ENCODE measurements around the gene CCDC110. TPM values are rescaled to one million over a fixed set of nuclear protein-coding genes. Genes with fewer than 3 reads are reported as not detected.

Gene CCDC110
- polyA plus RNA-seq, 1 donor (not counting 4 experiments of a cell fraction or from before 2014, with no cell fraction given), result not detected

GRCh38 chr4:185429660-185430059 is 41.9 kb downstream of the CCDC110 start:
- H3K27ac ChIP-seq (ENCODE audit: control insufficient read depth, insufficient read depth, low read length), result no peak overlapping the region
- no peak overlapping the region for H2AFZ ChIP-seq (ENCODE audit: control insufficient read depth, low read length)

DNA sequence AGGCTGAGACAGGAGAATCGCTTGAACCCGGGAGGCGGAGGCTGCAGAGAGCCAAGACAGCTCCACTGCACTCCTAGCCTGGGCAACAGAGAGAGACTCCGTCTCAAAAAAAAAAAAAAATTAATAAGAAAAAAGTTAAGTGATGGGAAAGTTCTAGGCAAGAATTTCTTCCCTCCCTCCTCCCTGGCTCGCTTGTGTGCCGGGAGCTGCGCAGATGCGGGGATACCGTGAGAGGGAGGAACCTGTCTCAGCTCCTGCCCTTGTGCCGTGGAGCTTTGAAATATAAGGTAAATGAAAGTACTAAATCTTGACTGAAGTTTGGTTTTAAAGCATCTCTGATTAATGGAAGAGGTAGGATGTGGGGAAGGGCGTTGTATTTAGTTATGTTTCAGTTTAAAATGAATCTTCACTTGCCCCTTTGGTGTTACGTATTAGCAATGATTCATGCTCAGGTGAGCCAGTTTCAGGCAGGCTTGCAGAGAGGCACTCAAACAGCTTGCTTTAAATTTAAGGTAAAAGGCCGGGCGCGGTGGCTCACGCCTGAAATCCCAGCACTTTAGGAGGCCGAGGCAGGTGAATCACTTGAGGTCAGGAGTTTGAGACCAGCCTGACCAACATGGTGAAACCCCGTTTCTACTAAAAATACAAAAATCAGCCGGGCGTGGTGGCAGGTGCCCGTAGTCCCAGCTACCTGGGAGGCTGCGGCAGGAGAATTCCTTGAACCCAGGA is 44.4 kb downstream of the CCDC110 start:
- TF ChIP-seq CTCF (optimal IDR thresholded peaks at IDR 0.05 in 1 of 3, IDR thresholded peaks at IDR 0.05 in 1 of 3, conservative IDR thresholded peaks at IDR 0.05 in 1 of 3; ENCODE audit: extremely low read depth in 1 of 3, insufficient read depth in 2 of 3, low read length in 3 of 3) (no peak), EZH2 (IDR thresholded peaks at IDR 0.05; ENCODE audit: low read length) (no peak)
- FAIRE-seq (no peak), DNase-seq (ENCODE audit: low read depth, low spot score) (no peak)
- H3K4me1 ChIP-seq (ENCODE audit: control insufficient read depth, extremely low read depth, insufficient read depth, low read length), result peaks cover 6% of the 10 kb centered on the region
- H3K9ac ChIP-seq (ENCODE audit: control insufficient read depth, extremely low read depth, insufficient read depth, low read length), result no peak overlapping the region
- dilution Hi-C loops (cut with MboI; ENCODE audit: extremely low pct_ligation_motif_present, low sequenced_read_pairs), result no loop called here
- H3K9me1 ChIP-seq (ENCODE audit: control insufficient read depth, extremely low read depth, insufficient read depth, low read length), result no peaks in the 10 kb centered on the region
- no peak overlapping the region for H3K27ac ChIP-seq (ENCODE audit: control insufficient read depth, insufficient read depth, low read length)
- no peak overlapping the region for H3K4me3 ChIP-seq (ENCODE audit: control insufficient read depth in 2 of 3, extremely low read depth in 1 of 3, insufficient read depth in 2 of 3, low read depth in 1 of 3, low read length in 3 of 3)
- H3K27me3 ChIP-seq (ENCODE audit: control insufficient read depth, extremely low read depth, insufficient read depth, low read length), result no peaks in the 10 kb centered on the region
- no peaks in the 10 kb centered on the region for H3K36me3 ChIP-seq (ENCODE audit: control insufficient read depth in 2 of 2, extremely low read depth in 1 of 2, insufficient read depth in 2 of 2, low read length in 2 of 2)
- H4K20me1 ChIP-seq (ENCODE audit: control insufficient read depth, extremely low read depth, insufficient read depth, low read length), result no peaks in the 10 kb centered on the region
- peaks cover 13% of the 10 kb centered on the region for H3K79me2 ChIP-seq (ENCODE audit: control insufficient read depth, insufficient read depth, low read length)
- H3K9me3 ChIP-seq (ENCODE audit: control insufficient read depth, low read depth, low read length), result no peaks in the 10 kb centered on the region
- H2AFZ ChIP-seq (ENCODE audit: control insufficient read depth, low read length), result no peak overlapping the region
- H3K4me2 ChIP-seq (ENCODE audit: control insufficient read depth, extremely low read depth, insufficient read depth, low read depth, low read length), result no peak overlapping the region

More at GRCh38 chr4:185429660-185430059, 41.9 kb downstream of the CCDC110 start:
- DNase-seq (ENCODE audit: low read depth, low spot score) (no peak), FAIRE-seq (no peak)
- Histone ChIP-seq H3K79me2 (ENCODE audit: control insufficient read depth, insufficient read depth, low read length) (peaks cover 9% of the 10 kb centered on the region), H3K9me1 (ENCODE audit: control insufficient read depth, extremely low read depth, insufficient read depth, low read length) (no peaks in the 10 kb centered on the region), H3K9ac (ENCODE audit: control insufficient read depth, extremely low read depth, insufficient read depth, low read length) (no peak overlapping the region), H3K4me2 (ENCODE audit: control insufficient read depth, extremely low read depth, insufficient read depth, low read depth, low read length) (no peak overlapping the region), H4K20me1 (ENCODE audit: control insufficient read depth, extremely low read depth, insufficient read depth, low read length) (no peaks in the 10 kb centered on the region), H3K4me1 (ENCODE audit: control insufficient read depth, extremely low read depth, insufficient read depth, low read length) (peaks cover 4% of the 10 kb centered on the region), H3K27me3 (ENCODE audit: control insufficient read depth, extremely low read depth, insufficient read depth, low read length) (no peaks in the 10 kb centered on the region), H3K9me3 (ENCODE audit: control insufficient read depth, low read depth, low read length) (no peaks in the 10 kb centered on the region), H3K4me3 (ENCODE audit: control insufficient read depth in 2 of 3, extremely low read depth in 1 of 3, insufficient read depth in 2 of 3, low read depth in 1 of 3, low read length in 3 of 3) (no peak overlapping the region), H3K36me3 (ENCODE audit: control insufficient read depth in 2 of 2, extremely low read depth in 1 of 2, insufficient read depth in 2 of 2, low read length in 2 of 2) (no peaks in the 10 kb centered on the region)
- TF ChIP-seq EZH2 (IDR thresholded peaks at IDR 0.05; ENCODE audit: low read length) (no peak), CTCF (optimal IDR thresholded peaks at IDR 0.05 in 1 of 3, IDR thresholded peaks at IDR 0.05 in 1 of 3, conservative IDR thresholded peaks at IDR 0.05 in 1 of 3; ENCODE audit: extremely low read depth in 1 of 3, insufficient read depth in 2 of 3, low read length in 3 of 3) (no peak)
- dilution Hi-C loops (cut with MboI; ENCODE audit: extremely low pct_ligation_motif_present, low sequenced_read_pairs), result no loop called here
